Activated naive CD4-positive, alpha-beta T cell treated with anti-CD3 and anti-CD28 coated beads, Interleukin-2, amount 10 ng/mL, durations not matched to agents 7 days and 5 days (primary cell): ENCODE measurements around the gene ERAS.

Source experiments
- CTCF ChIA-PET: fragments of 350-600 bp; sonication (Branson Sonifier 250); formaldehyde crosslinking; loops from one replicate; lab custom pipeline; 2021; ENCODE audit warnings: antibody characterized with exemption; lab: Charles Lee
- DNase-seq: peaks from one replicate; pipeline ENCODE4 v3.0.0-alpha.2; 2020
- H3K27ac Mint-ChIP-seq: one replicate; pipeline ENCODE4 v1.8.0; 2021; ENCODE audit warnings: mild to moderate bottlenecking, moderate library complexity, mixed read lengths
- H3K27me3 Mint-ChIP-seq: one replicate; pipeline ENCODE4 v1.8.0; 2021; ENCODE audit warnings: mild to moderate bottlenecking, mixed read lengths
- H3K36me3 Mint-ChIP-seq: one replicate; pipeline ENCODE4 v1.8.0; 2021; ENCODE audit warnings: mixed read lengths
- H3K4me1 Mint-ChIP-seq: one replicate; pipeline ENCODE4 v1.8.0; 2021; ENCODE audit warnings: mixed read lengths
- H3K4me3 Mint-ChIP-seq: one replicate; pipeline ENCODE4 v1.8.0; 2021; ENCODE audit warnings: mild to moderate bottlenecking, moderate library complexity, mixed read lengths
- H3K9me3 Mint-ChIP-seq: one replicate; pipeline ENCODE4 v1.8.0; 2021; ENCODE audit warnings: mixed read lengths

Gene ERAS, protein sequence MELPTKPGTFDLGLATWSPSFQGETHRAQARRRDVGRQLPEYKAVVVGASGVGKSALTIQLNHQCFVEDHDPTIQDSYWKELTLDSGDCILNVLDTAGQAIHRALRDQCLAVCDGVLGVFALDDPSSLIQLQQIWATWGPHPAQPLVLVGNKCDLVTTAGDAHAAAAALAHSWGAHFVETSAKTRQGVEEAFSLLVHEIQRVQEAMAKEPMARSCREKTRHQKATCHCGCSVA

DNA sequence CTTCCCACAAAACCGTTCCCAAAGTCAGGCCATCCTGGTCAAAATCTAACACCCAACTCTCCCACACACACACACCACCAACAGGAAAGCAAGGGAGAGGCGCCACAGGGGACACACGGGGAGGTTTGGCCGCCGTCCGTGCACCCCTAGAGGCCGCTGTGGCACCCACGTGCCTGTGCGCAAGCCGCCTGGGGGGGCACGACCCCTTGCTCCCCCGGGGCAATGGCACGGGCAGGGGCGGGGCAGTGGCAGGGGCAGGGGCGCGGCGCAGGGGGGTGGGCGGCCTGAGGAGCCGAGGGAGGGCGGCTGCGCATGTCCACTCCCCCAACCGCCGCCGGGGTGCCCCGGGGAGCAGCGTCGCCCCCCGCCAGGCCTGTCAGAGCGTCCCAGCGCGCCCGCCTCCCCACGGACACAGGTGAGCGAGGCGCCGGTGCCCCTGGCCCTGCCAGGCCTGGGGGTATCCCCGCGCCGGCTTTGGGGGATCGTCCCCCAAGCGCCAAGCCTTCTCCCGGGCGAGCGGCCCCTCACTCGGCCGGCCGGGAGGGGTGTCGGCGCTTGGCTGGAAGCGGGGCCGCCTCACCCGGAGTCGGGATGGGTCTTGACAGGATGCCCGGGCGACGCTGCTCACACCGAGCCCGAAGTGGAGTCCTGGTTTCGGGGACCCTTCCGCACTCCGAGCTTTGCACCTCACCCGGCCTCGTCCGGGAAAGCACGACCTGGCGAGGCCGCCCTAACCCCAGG is at the start of gene ERAS:
ERAS (plus strand) TSS at position 379 of the 741 bp plus-strand sequence. CDS start 2,611 bp downstream, outside the sequence.
- CTCF ChIA-PET = interaction anchor here (0.9 kb wide), 1 partner anchor 21 kb away, joined by 3 read pairs; no protein-coding TSS in a partner anchor
- H3K9me3 Mint-ChIP-seq = no peaks in the 10 kb centered on the region
- no peak within 1 kb of the TSS for H3K27ac Mint-ChIP-seq
- DNase-seq = peak; percentile 34
- H3K4me1 Mint-ChIP-seq = peaks cover 8% of the 10 kb centered on the region
- H3K27me3 Mint-ChIP-seq = peaks cover 60% of the 10 kb centered on the region
- H3K36me3 Mint-ChIP-seq = peaks cover 17% of the 10 kb centered on the region
- H3K4me3 Mint-ChIP-seq = no peak within 1 kb of the TSS

GRCh38 chrX:48776818-48777439 is 49.4 kb upstream of the ERAS start:
- Mint-ChIP-seq H3K9me3 (no peaks in the 10 kb centered on the region), H3K36me3 (no peaks in the 10 kb centered on the region), H3K4me3 (no peak overlapping the region), H3K27me3 (peaks cover 25% of the 10 kb centered on the region), H3K4me1 (no peaks in the 10 kb centered on the region), H3K27ac (no peak overlapping the region)
- DNase-seq = no peak
- CTCF ChIA-PET = no interaction called here

GRCh38 chrX:48779399-48779798 is 46.9 kb upstream of the ERAS start:
- no peaks in the 10 kb centered on the region for H3K4me1 Mint-ChIP-seq
- CTCF ChIA-PET = no interaction called here
- no peaks in the 10 kb centered on the region for H3K9me3 Mint-ChIP-seq
- no peaks in the 10 kb centered on the region for H3K36me3 Mint-ChIP-seq
- H3K27ac Mint-ChIP-seq = no peak overlapping the region
- H3K4me3 Mint-ChIP-seq = no peak overlapping the region
- no peak for DNase-seq
- peaks cover 24% of the 10 kb centered on the region for H3K27me3 Mint-ChIP-seq

GRCh38 chrX:48781705-48782104 is 44.6 kb upstream of the ERAS start:
- no peaks in the 10 kb centered on the region for H3K9me3 Mint-ChIP-seq
- CTCF ChIA-PET = no interaction called here
- no peaks in the 10 kb centered on the region for H3K4me1 Mint-ChIP-seq
- no peak for DNase-seq
- H3K36me3 Mint-ChIP-seq = no peaks in the 10 kb centered on the region
- peaks cover 22% of the 10 kb centered on the region for H3K27me3 Mint-ChIP-seq
- no peak overlapping the region for H3K27ac Mint-ChIP-seq
- H3K4me3 Mint-ChIP-seq = no peak overlapping the region

- H3K36me3 Mint-ChIP-seq = no peaks in the 10 kb centered on the region
- no peaks in the 10 kb centered on the region for H3K4me1 Mint-ChIP-seq
- H3K27me3 Mint-ChIP-seq = peaks cover 23% of the 10 kb centered on the region
- H3K27ac Mint-ChIP-seq = no peak overlapping the region
- no peaks in the 10 kb centered on the region for H3K9me3 Mint-ChIP-seq
- CTCF ChIA-PET = no interaction called here
- no peak for DNase-seq
- no peak overlapping the region for H3K4me3 Mint-ChIP-seq
These were observed 44.1 kb upstream of the ERAS start for GRCh38 chrX:48782216-48782615.

GRCh38 chrX:48782795-48783194 is 43.5 kb upstream of the ERAS start:
- CTCF ChIA-PET = no interaction called here
- H3K36me3 Mint-ChIP-seq = no peaks in the 10 kb centered on the region

GRCh38 chrX:48784726-48785125 is 41.6 kb upstream of the ERAS start:
- peaks cover 42% of the 10 kb centered on the region for H3K27me3 Mint-ChIP-seq
- H3K4me3 Mint-ChIP-seq = no peak overlapping the region
- H3K9me3 Mint-ChIP-seq = no peaks in the 10 kb centered on the region
- CTCF ChIA-PET = no interaction called here
- peaks cover 12% of the 10 kb centered on the region for H3K4me1 Mint-ChIP-seq
- DNase-seq = no peak
- no peak overlapping the region for H3K27ac Mint-ChIP-seq
- no peaks in the 10 kb centered on the region for H3K36me3 Mint-ChIP-seq

More at GRCh38 chrX:48782795-48783194, 43.5 kb upstream of the ERAS start:
- Mint-ChIP-seq H3K27me3 (peaks cover 26% of the 10 kb centered on the region), H3K9me3 (no peaks in the 10 kb centered on the region), H3K27ac (no peak overlapping the region), H3K4me3 (no peak overlapping the region), H3K4me1 (no peaks in the 10 kb centered on the region)
- DNase-seq = no peak

GRCh38 chrX:48785186-48785539 is 41.1 kb upstream of the ERAS start:
- Mint-ChIP-seq H3K4me3 (no peak overlapping the region), H3K9me3 (no peaks in the 10 kb centered on the region), H3K36me3 (no peaks in the 10 kb centered on the region), H3K27me3 (peaks cover 46% of the 10 kb centered on the region), H3K27ac (no peak overlapping the region), H3K4me1 (peaks cover 16% of the 10 kb centered on the region)
- CTCF ChIA-PET = no interaction called here
- no peak for DNase-seq

DNA sequence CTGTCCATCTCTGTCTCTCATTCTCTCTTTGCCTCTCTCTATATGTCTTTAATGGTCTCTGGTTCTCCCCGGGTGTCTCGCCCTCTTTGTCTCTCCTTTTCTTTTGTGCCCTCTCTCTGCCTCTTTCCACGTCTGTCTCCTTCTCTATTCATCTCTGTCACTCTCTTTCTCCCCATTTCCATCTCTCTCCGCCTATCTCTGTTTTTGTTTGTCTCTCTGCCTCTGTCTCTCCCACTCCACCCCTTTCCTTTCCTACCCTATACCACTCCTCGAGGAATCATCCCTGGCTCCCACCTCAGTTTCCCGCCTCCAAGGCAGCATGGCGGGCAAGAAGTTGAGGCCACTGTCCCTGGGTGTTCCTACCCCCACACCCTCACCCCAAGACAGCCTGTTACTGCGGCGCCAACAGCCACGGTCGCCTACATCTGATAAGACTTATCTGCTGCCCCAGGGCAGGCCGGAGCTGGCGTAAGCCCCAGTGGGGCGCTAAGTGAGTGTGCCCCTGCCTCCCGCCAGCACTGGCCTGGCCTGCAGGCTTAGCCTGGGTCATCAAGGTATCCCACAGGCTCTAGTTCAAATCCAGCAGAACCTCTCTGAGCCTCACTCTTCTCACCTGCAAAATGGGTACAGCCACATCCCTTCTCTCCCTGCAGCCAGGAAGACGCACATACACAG is 40.6 kb upstream of the ERAS start:
- Mint-ChIP-seq H3K27me3 (peaks cover 51% of the 10 kb centered on the region), H3K4me1 (peaks cover 21% of the 10 kb centered on the region), H3K4me3 (no peak overlapping the region), H3K9me3 (no peaks in the 10 kb centered on the region), H3K36me3 (no peaks in the 10 kb centered on the region), H3K27ac (no peak overlapping the region)
- CTCF ChIA-PET = no interaction called here
- DNase-seq = no peak

DNA sequence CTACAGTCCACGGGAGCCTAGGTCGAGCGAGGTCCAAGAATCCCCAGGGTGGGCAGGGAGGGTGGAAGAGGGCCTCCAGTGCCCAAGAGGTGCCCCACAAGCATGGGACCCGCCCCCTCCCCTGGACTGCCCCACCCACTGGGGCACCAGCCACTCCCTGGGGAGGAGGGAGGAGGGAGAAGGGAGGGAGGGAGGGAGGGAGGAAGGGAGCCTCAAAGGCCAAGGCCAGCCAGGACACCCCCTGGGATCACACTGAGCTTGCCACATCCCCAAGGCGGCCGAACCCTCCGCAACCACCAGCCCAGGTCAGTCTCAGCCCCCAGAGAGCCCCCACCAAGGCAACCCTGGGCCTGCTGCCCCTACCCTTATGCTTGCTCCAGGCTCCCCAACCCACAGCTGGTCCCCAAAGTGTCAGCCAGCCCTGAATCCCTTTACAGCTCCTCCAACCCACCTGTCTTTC is 39.9 kb upstream of the ERAS start, which contains the start of gene GATA1:
GATA1 (plus strand) TSS at position 250 of the 460 bp plus-strand sequence. CDS start 4,520 bp downstream, outside the sequence.
- DNase-seq = no peak
- peaks cover 46% of the 10 kb centered on the region for H3K27me3 Mint-ChIP-seq
- no peak within 1 kb of the TSS for H3K27ac Mint-ChIP-seq
- no peak within 1 kb of the TSS for H3K4me3 Mint-ChIP-seq
- CTCF ChIA-PET = no interaction called here
- no peaks in the 10 kb centered on the region for H3K36me3 Mint-ChIP-seq
- H3K4me1 Mint-ChIP-seq = peaks cover 22% of the 10 kb centered on the region
- no peaks in the 10 kb centered on the region for H3K9me3 Mint-ChIP-seq

GRCh38 chrX:48786825-48787504 is 39.3 kb upstream of the ERAS start:
- Mint-ChIP-seq H3K27ac (no peak overlapping the region), H3K4me1 (peaks cover 22% of the 10 kb centered on the region), H3K27me3 (peaks cover 46% of the 10 kb centered on the region), H3K9me3 (no peaks in the 10 kb centered on the region), H3K4me3 (no peak overlapping the region), H3K36me3 (no peaks in the 10 kb centered on the region)
- CTCF ChIA-PET = no interaction called here
- no peak for DNase-seq

DNA sequence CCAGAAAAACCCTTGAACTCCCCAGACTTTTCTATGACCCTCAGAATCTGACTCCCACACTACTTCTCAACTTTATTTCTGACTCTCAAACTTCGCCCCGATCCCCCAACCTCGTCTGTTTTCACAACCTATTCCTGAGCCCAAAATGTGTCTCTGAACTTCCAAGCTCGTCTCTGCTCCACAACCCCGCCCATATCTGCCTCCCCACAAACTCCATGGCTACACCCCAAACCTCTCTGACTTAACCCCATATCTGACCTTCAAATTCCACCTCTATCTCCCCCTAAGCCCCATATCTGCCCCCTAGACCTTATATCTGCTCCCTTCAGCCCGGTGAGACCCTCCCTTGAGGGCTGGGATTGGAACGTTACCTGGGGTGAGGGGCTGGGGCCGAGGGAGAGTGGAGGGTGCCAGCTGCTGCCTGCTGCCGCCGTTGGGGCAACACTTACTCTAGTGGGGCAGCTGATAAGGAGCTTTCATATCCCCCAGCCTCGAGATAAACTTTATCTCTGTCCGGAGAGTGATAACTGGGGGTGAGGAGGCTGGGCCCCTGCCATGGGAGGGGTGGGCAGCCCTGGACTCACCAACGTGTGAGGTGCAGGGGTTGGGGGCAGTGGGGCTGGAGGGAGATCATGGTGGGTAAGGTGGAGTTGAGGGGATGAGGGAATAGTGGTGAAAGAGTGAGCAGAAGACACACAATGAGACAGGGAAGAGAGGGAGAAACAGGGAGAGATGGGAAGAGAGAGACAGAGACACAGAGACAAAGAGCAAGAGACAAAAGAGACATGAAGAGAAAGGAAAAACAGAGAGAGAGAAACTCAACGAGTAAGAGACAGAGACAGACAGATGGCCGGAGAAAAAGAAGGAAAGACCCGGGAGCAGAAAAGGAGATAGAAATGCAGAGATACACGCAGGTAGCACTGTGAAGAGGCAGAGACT is 38.5 kb upstream of the ERAS start:
- CTCF ChIA-PET = no interaction called here
- H3K4me1 Mint-ChIP-seq = peaks cover 22% of the 10 kb centered on the region
- H3K36me3 Mint-ChIP-seq = no peaks in the 10 kb centered on the region
- H3K27ac Mint-ChIP-seq = no peak overlapping the region
- no peak overlapping the region for H3K4me3 Mint-ChIP-seq
- H3K9me3 Mint-ChIP-seq = no peaks in the 10 kb centered on the region
- H3K27me3 Mint-ChIP-seq = peaks cover 46% of the 10 kb centered on the region
- no peak for DNase-seq
